ENCODE results near the gene SLC25A10.
"Not testable (repeated sequence)": the region's sequence is repeated elsewhere in the genome, so short reads cannot be mapped to it uniquely, and the experiment has no call there.

Gene SLC25A10

GRCh38 chr17:81711814-81712467, at the start of gene SLC25A10:
Gene SLC25A10, plus strand, starts transcription at chr17:81712284. Its CDS starts 143 bp downstream, at chr17:81712427.
- peak; percentile 49 to 58 for DNase-seq (ENCODE audit: low read depth in 2 of 2, low spot score in 1 of 2)

- DNase-seq (ENCODE audit: low read depth in 2 of 2, low spot score in 1 of 2): no peak
Measured at GRCh38 chr17:81664051-81664470, 48.0 kb upstream of the SLC25A10 start.

- no peak for DNase-seq (ENCODE audit: low read depth in 2 of 2, low spot score in 1 of 2)
Measured at GRCh38 chr17:81665205-81666091, 46.6 kb upstream of the SLC25A10 start.

- DNase-seq (ENCODE audit: low read depth in 2 of 2, low spot score in 1 of 2): no peak
Measured at GRCh38 chr17:81666092-81666341, 46.1 kb upstream of the SLC25A10 start.

- peak; percentile 81 to 84 for DNase-seq (ENCODE audit: low read depth in 2 of 2, low spot score in 1 of 2)
Measured at GRCh38 chr17:81666342-81667191, 45.5 kb upstream of the SLC25A10 start, which contains the start of the genes CCDC137 and OXLD1. Gene CCDC137, plus strand, starts transcription at chr17:81666737. Its CDS starts 30 bp downstream, at chr17:81666767. Gene OXLD1, minus strand, starts transcription at chr17:81666605. Its CDS starts 28 bp downstream, at chr17:81666577.

GRCh38 chr17:81667754-81668153, 44.3 kb upstream of the SLC25A10 start:
- no peak for DNase-seq (ENCODE audit: low read depth in 2 of 2, low spot score in 1 of 2)

- DNase-seq (ENCODE audit: low read depth in 2 of 2, low spot score in 1 of 2): no peak
Measured at GRCh38 chr17:81672504-81672903, 39.6 kb upstream of the SLC25A10 start.

- DNase-seq (ENCODE audit: low read depth in 2 of 2, low spot score in 1 of 2): no peak
Measured at GRCh38 chr17:81672954-81673353, 39.1 kb upstream of the SLC25A10 start.

- no peak for DNase-seq (ENCODE audit: low read depth in 2 of 2, low spot score in 1 of 2)
Measured at GRCh38 chr17:81673561-81674258, 38.4 kb upstream of the SLC25A10 start.

GRCh38 chr17:81675515-81676221, 36.4 kb upstream of the SLC25A10 start:
- not testable (repeated sequence) for DNase-seq (ENCODE audit: low read depth in 2 of 2, low spot score in 1 of 2)

GRCh38 chr17:81676906-81677305, 35.2 kb upstream of the SLC25A10 start:
- DNase-seq (ENCODE audit: low read depth in 2 of 2, low spot score in 1 of 2): no peak

- no peak for DNase-seq (ENCODE audit: low read depth in 2 of 2, low spot score in 1 of 2)
Measured at GRCh38 chr17:81680150-81680549, 31.9 kb upstream of the SLC25A10 start.

GRCh38 chr17:81681672-81682071, 30.4 kb upstream of the SLC25A10 start:
- no peak for DNase-seq (ENCODE audit: low read depth in 2 of 2, low spot score in 1 of 2)

GRCh38 chr17:81682565-81683207, 29.4 kb upstream of the SLC25A10 start:
- no peak for DNase-seq (ENCODE audit: low read depth in 2 of 2, low spot score in 1 of 2)

- DNase-seq (ENCODE audit: low read depth in 2 of 2, low spot score in 1 of 2): no peak
Measured at GRCh38 chr17:81683208-81683583, 28.9 kb upstream of the SLC25A10 start.

- DNase-seq (ENCODE audit: low read depth in 2 of 2, low spot score in 1 of 2): peak; percentile 94 to 96
Measured at GRCh38 chr17:81683584-81684441, 28.3 kb upstream of the SLC25A10 start, which contains the start of the genes ARL16 and HGS. Gene ARL16, minus strand, starts transcription at chr17:81683797. Its CDS starts 44 bp downstream, at chr17:81683753. Gene HGS, plus strand, starts transcription at chr17:81684011. Its CDS starts 56 bp downstream, at chr17:81684067.

GRCh38 chr17:81684442-81684911, 27.6 kb upstream of the SLC25A10 start:
- no peak for DNase-seq (ENCODE audit: low read depth in 2 of 2, low spot score in 1 of 2)

- no peak for DNase-seq (ENCODE audit: low read depth in 2 of 2, low spot score in 1 of 2)
Measured at GRCh38 chr17:81685108-81685507, 27.0 kb upstream of the SLC25A10 start.
